Vagina (tissue), 2 donors: Measurements from ENCODE around the gene MROH7. TPM values are rescaled to one million over a fixed set of nuclear protein-coding genes. Genes with fewer than 3 reads are reported as not detected.

ENCODE experiments used
- DNase-seq, 2 donors: peaks; one replicate each; pipeline ENCODE4 v3.0.0-alpha.2; 2017; ENCODE audit errors: extremely low spot score in 2 of 2
- H3K27ac ChIP-seq: fragments of 200-600 bp; sonication (generic); one replicate; pipeline ENCODE4 v1.5.1; 2019
- H3K27me3 ChIP-seq: fragments of 200-600 bp; sonication (generic); one replicate; pipeline ENCODE4 v1.5.1; 2019
- H3K36me3 ChIP-seq, 2 donors: fragments of 200-600 bp; sonication (generic); one replicate each; pipeline ENCODE4 v1.5.1; 2017 to 2019
- H3K4me1 ChIP-seq: fragments of 200-600 bp; sonication (generic); one replicate; pipeline ENCODE4 v1.5.1; 2019
- H3K4me3 ChIP-seq, 2 donors: fragments of 200-600 bp; sonication (generic); 1 replicate in 1 of 2; 2 replicates in 1 of 2; pipeline ENCODE4 v1.5.1; 2016 to 2019
- H3K9me3 ChIP-seq: fragments of 200-600 bp; sonication (generic); one replicate; pipeline ENCODE4 v1.5.1; 2019
- POLR2A ChIP-seq, 2 donors: fragments of 450-650 bp; IDR thresholded peaks; one replicate each; pipeline ENCODE4 v1.6.1; 2017; ENCODE audit warnings: antibody characterized with exemption in 2 of 2, mild to moderate bottlenecking in 2 of 2, moderate library complexity in 2 of 2
- POLR2AphosphoS5 ChIP-seq, 2 donors: sonication (generic); formaldehyde crosslinking; IDR thresholded peaks; one replicate each; pipeline ENCODE4 v1.9.0; 2017; ENCODE audit warnings: antibody characterized with exemption in 2 of 2, mild to moderate bottlenecking in 2 of 2, low read depth in 1 of 2; ENCODE audit not compliant: insufficient read depth in 1 of 2
- intact Hi-C: fragments of 100-400 bp; cut with DNase I; formaldehyde crosslinking; loops from one replicate; pipeline ENCODE4 v1.15.1; 2023
- total RNA-seq: library from RNA; depleted of rRNA; stranded (reverse); fragments of >200 nt; gene quantifications from one replicate; pipeline ENCODE4 v1.2.3, GENCODE V29; 2016
- TF ChIP-seq, protein P1 (sequence below), 3 experiments: fragments of 450-650 bp in 2 of 3; fragments of 200-600 bp in 1 of 3; sonication (generic) in 1 of 3; IDR thresholded peaks; one replicate each; pipeline ENCODE4 v1.5.1; 2017 to 2019; ENCODE audit warnings: antibody characterized with exemption in 3 of 3, mild to moderate bottlenecking in 2 of 3, moderate library complexity in 2 of 3

The MROH7 gene
- total RNA-seq, 1 donor from 2014 or later = 7.4 TPM

DNA sequence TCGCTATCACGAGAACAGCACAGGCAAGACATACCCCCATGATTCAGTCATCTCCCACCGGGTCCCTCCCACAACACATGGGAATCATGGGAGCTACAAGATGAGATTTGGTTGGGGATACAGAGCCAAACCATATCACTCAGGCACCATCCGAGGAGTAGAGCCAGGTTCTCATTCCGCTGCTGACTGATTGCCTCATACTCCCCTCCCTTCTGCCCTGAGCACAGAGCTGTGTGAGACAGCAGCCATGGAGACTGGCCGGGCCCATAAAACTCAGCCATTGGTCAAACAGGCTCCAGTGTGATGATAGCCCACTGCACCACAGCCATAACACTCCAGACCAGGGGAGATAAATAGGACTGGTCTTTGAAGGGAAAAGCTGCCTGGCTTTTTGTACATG, 96.7 kb downstream of the MROH7 start:
- intact Hi-C loops = no loop called here
- TF ChIP-seq, protein P1, sequence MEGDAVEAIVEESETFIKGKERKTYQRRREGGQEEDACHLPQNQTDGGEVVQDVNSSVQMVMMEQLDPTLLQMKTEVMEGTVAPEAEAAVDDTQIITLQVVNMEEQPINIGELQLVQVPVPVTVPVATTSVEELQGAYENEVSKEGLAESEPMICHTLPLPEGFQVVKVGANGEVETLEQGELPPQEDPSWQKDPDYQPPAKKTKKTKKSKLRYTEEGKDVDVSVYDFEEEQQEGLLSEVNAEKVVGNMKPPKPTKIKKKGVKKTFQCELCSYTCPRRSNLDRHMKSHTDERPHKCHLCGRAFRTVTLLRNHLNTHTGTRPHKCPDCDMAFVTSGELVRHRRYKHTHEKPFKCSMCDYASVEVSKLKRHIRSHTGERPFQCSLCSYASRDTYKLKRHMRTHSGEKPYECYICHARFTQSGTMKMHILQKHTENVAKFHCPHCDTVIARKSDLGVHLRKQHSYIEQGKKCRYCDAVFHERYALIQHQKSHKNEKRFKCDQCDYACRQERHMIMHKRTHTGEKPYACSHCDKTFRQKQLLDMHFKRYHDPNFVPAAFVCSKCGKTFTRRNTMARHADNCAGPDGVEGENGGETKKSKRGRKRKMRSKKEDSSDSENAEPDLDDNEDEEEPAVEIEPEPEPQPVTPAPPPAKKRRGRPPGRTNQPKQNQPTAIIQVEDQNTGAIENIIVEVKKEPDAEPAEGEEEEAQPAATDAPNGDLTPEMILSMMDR (IDR thresholded peaks at IDR 0.05) = no peak
- no peak for TF ChIP-seq POLR2A (IDR thresholded peaks at IDR 0.05)
- TF ChIP-seq POLR2AphosphoS5 (IDR thresholded peaks at IDR 0.05; ENCODE audit: insufficient read depth in 1 of 2, low read depth in 1 of 2) = no peak
- Histone ChIP-seq H3K4me3 (no peak overlapping the region), H3K27ac (no peak overlapping the region), H3K4me1 (no peaks in the 10 kb centered on the region), H3K27me3 (no peaks in the 10 kb centered on the region), H3K9me3 (no peaks in the 10 kb centered on the region), H3K36me3 (peaks cover 0 to 65% of the 10 kb centered on the region in 2 donors)
- DNase-seq = no peak

- no peaks in the 10 kb centered on the region for H3K9me3 ChIP-seq
- H3K4me1 ChIP-seq = no peaks in the 10 kb centered on the region
- no peaks in the 10 kb centered on the region for H3K27me3 ChIP-seq
- no peak overlapping the region for H3K4me3 ChIP-seq
- DNase-seq = no peak
- peaks cover 0 to 40% of the 10 kb centered on the region in 2 donors for H3K36me3 ChIP-seq
- no peak overlapping the region for H3K27ac ChIP-seq
- TF ChIP-seq, protein P1 (IDR thresholded peaks at IDR 0.05) = no peak
- TF ChIP-seq POLR2A (IDR thresholded peaks at IDR 0.05) (no peak), POLR2AphosphoS5 (IDR thresholded peaks at IDR 0.05; ENCODE audit: insufficient read depth in 1 of 2, low read depth in 1 of 2) (no peak)
- intact Hi-C loops = no loop called here
Observed at GRCh38 chr1:54741531-54741930, 99.9 kb downstream of the MROH7 start.

DNA sequence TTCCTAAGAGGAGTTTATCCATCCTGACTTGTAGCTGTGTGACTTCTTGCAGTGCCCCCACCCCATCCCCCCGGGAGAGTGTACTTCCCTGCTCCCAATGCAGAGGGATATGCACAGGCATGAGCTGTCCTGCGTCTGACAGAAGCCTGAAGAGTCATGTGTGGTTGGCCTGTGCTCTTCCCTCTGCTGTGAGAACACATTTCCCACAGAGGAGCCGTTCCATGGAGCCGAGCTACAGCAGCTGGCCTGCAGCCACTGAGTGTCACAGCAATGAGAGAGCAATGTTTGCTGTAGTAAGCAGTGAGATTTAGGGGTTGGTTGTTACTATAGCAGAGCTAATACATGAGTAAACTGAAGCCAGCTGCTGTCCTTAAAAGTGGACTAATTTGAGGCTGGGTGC, 100.7 kb downstream of the MROH7 start:
- Histone ChIP-seq H3K27ac (no peak overlapping the region), H3K4me1 (no peaks in the 10 kb centered on the region), H3K4me3 (no peak overlapping the region), H3K27me3 (no peaks in the 10 kb centered on the region), H3K36me3 (peaks cover 0 to 40% of the 10 kb centered on the region in 2 donors), H3K9me3 (no peaks in the 10 kb centered on the region)
- DNase-seq = no peak
- TF ChIP-seq POLR2A (IDR thresholded peaks at IDR 0.05) = no peak
- TF ChIP-seq, protein P1 (IDR thresholded peaks at IDR 0.05) = no peak
- no peak for TF ChIP-seq POLR2AphosphoS5 (IDR thresholded peaks at IDR 0.05; ENCODE audit: insufficient read depth in 1 of 2, low read depth in 1 of 2)
- intact Hi-C loops = no loop called here

DNA sequence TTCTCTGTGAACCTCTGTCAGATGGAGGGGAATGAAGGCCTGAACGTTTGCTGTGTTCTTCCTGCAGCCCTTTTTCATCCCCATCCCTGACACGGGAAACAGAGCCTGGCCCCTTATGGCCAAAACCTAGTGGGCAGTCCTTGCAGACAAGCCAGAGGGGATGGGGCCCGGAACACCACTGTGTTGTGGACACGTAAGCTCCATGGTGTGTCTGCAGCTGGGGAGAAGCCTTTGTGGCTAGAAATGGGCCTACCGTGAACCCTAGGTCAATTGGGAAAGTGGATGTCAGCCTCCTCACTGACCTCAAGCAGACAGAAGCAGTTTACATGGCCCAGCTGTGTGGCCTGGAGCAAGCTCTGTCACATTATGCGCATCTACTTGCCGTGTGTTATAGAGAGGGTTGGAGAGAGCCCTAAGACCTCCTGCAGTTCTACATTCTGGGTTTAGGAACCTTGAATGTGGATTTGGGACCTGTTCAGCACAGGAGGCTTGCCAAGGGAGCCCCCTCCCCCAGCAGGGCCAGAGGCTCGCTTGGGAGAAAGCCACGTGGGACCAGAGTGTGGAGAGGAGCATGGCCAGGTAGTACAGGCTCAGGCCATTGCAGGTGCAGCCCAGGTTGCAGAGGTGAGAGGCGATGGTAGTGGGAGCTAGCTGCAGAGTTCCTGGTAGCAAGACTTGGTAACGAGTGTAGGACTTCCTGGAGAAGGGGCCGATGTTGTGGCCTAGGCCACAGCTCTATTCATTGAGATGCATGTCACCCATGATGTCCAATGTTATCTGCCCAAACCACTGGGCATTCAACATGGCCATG, 102.0 kb downstream of the MROH7 start:
- Histone ChIP-seq H3K4me1 (no peaks in the 10 kb centered on the region), H3K9me3 (no peaks in the 10 kb centered on the region), H3K4me3 (no peak overlapping the region), H3K36me3 (peaks cover 0 to 26% of the 10 kb centered on the region in 2 donors), H3K27ac (no peak overlapping the region), H3K27me3 (no peaks in the 10 kb centered on the region)
- TF ChIP-seq POLR2A (IDR thresholded peaks at IDR 0.05) (no peak), POLR2AphosphoS5 (IDR thresholded peaks at IDR 0.05; ENCODE audit: insufficient read depth in 1 of 2, low read depth in 1 of 2) (no peak)
- TF ChIP-seq, protein P1 (IDR thresholded peaks at IDR 0.05) = no peak
- peak in 1 of 2 donors; percentile 22 for DNase-seq
- intact Hi-C loops = no loop called here

- Histone ChIP-seq H3K27me3 (no peaks in the 10 kb centered on the region), H3K27ac (no peak overlapping the region), H3K36me3 (peaks cover 0 to 16% of the 10 kb centered on the region in 2 donors), H3K4me1 (no peaks in the 10 kb centered on the region), H3K4me3 (no peak overlapping the region), H3K9me3 (no peaks in the 10 kb centered on the region)
- intact Hi-C loops = no loop called here
- peak in 1 of 2 donors; percentile 81 for DNase-seq
- TF ChIP-seq POLR2AphosphoS5 (IDR thresholded peaks at IDR 0.05; ENCODE audit: insufficient read depth in 1 of 2, low read depth in 1 of 2) = no peak
- TF ChIP-seq, protein P1 (IDR thresholded peaks at IDR 0.05) = no peak
- no peak for TF ChIP-seq POLR2A (IDR thresholded peaks at IDR 0.05)
Observed at GRCh38 chr1:54744696-54745095, 103.1 kb downstream of the MROH7 start.
